ENCODE results near the gene FRA10AC1.

FRA10AC1 gene, protein sequence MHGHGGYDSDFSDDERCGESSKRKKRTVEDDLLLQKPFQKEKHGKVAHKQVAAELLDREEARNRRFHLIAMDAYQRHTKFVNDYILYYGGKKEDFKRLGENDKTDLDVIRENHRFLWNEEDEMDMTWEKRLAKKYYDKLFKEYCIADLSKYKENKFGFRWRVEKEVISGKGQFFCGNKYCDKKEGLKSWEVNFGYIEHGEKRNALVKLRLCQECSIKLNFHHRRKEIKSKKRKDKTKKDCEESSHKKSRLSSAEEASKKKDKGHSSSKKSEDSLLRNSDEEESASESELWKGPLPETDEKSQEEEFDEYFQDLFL

DNA sequence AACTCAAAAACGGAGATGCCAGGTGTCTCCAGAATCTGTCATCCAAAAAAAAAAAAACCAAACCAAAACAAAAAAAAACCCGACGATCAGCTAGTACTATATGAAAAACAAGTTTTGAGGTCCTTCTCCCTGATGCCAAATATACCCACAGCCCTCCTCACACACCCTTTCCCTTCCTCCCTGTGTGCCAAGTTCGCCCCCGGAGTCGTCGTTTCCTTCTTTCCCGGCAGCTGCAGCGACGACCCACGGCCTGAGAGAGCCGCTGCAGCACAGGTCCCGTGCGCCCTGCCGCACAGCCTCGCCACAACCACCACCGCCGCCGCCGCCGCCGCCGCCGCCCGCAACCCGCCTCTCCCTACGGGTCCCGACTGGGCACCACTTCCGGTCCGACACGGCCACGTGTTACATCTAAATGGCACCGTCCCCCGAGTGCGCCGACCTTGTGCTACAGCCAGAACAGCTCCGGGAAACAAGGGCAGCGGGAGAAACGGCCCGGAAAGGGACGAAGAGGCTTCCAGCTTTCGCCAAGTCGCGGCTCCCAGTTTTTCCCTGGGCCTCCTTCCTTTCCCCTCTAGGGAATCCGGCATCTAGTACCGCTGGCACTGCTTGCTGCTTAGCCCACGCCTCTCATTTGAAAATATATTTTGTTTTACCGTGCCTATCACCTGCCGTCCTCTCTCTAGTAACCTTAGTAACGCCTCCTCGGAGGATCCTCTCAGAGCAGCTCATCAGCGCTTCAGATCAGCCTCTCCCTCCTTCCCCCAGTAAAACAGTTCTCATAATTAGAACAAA lies at the start of gene FRA10AC1:
Gene FRA10AC1 (minus strand): TSS at position 383 of the 792 bp plus-strand sequence. CDS start 2,486 bp downstream, outside the sequence.
- peak within 1 kb of the TSS; percentile 78 for H3K4me3 ChIP-seq (replicated peaks; ENCODE audit: low read depth, low read length)
- TF ChIP-seq, protein P1, sequence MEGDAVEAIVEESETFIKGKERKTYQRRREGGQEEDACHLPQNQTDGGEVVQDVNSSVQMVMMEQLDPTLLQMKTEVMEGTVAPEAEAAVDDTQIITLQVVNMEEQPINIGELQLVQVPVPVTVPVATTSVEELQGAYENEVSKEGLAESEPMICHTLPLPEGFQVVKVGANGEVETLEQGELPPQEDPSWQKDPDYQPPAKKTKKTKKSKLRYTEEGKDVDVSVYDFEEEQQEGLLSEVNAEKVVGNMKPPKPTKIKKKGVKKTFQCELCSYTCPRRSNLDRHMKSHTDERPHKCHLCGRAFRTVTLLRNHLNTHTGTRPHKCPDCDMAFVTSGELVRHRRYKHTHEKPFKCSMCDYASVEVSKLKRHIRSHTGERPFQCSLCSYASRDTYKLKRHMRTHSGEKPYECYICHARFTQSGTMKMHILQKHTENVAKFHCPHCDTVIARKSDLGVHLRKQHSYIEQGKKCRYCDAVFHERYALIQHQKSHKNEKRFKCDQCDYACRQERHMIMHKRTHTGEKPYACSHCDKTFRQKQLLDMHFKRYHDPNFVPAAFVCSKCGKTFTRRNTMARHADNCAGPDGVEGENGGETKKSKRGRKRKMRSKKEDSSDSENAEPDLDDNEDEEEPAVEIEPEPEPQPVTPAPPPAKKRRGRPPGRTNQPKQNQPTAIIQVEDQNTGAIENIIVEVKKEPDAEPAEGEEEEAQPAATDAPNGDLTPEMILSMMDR (IDR thresholded peaks at IDR 0.05; ENCODE audit: low read depth, low read length, missing control alignments) = peak; percentile 19
- DNase-seq (ENCODE audit: extremely low read depth, low read depth) = peak; percentile 68

DNA sequence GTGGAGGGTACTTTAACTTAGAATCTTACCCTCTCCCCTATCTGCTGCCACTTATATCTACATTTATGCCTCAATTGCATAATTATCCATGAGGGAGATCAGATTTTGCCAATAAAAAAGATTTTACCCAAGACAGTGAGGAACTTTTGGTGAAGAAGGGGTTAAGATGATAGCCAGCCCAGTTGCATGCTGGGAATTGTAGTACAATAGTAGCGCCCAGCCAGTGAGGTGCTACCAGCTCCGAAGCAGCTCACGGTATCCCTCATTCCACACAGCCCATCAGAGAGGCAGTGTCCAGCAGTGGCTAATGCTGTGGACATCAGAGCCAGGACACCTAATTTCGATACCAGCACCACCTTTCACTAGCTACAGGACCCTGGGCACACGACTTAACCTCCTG lies 49.4 kb upstream of the FRA10AC1 start:
- no peak overlapping the region for H3K4me3 ChIP-seq (replicated peaks; ENCODE audit: low read depth, low read length)
- TF ChIP-seq, protein P1 (IDR thresholded peaks at IDR 0.05; ENCODE audit: low read depth, low read length, missing control alignments) = no peak
- DNase-seq (ENCODE audit: extremely low read depth, low read depth) = no peak

DNA sequence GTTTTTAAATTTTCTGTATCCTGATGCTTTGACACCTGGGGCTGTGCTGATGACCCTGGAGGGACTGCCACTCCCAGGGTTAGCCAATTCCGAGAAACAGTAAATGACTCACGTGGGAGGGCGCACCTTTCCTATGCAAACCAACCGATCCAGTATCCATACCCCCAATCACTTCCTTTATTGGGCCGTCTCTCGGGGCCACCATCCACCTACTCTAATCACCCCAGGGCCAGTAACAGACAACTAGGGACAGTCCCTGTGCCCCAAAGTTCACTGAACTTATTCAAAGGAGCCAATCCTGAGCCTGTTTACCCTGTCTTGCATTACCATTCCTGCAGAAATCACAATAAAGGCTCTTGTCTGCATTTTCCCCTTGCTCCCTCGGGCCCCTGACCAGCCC lies 48.7 kb upstream of the FRA10AC1 start:
- TF ChIP-seq, protein P1 (IDR thresholded peaks at IDR 0.05; ENCODE audit: low read depth, low read length, missing control alignments) = no peak
- no peak overlapping the region for H3K4me3 ChIP-seq (replicated peaks; ENCODE audit: low read depth, low read length)
- DNase-seq (ENCODE audit: extremely low read depth, low read depth) = no peak

DNA sequence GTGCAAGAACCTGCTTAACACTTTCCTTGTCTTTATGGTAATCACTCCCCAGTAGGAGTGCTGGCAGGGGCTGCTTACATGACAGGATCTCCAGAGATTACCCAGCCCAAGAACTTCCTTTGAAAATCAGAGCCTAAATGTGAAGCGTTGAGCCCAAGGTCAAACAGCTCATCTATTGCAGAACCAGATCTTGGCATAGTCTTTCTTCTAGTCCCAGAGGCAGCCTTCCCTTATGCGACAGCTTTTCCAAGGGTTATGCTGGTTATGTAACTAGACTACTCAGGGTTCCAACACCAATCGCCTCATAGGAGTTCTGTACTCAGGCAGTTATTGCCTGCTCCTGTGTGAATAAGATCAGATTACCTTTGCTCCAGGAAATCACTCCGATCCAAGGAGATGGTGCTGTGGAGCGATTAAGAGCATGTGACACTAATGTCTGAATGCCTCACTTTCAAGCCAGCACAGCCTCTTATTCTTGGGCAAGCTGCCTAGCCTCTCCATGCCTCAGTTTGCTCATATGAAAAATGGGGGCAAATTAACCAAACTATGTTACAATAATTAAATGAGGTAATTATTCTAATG lies 46.9 kb upstream of the FRA10AC1 start:
- no peak for DNase-seq (ENCODE audit: extremely low read depth, low read depth)
- TF ChIP-seq, protein P1 (IDR thresholded peaks at IDR 0.05; ENCODE audit: low read depth, low read length, missing control alignments) = no peak
- H3K4me3 ChIP-seq (replicated peaks; ENCODE audit: low read depth, low read length) = no peak overlapping the region

DNA sequence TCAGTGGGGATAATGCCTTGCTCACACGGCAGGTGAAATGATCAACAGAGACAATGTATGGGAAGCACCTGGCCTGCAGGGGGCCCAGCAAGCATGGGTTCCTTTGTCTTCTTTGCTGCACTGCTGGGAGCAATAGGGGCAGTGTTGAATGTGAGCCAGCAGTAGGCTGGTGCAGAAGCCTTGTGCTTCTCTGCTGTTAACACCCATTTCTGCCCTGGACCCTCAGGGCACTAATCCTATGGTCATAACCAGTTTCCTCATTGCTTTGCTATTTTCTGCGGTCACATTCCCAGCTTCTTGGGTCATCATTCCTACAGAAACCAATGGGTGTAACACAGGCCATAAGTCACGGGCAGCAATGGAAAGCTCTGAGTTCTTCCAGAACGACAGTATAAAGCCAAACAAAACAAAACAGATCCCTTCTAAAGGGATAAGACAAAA lies 44.5 kb upstream of the FRA10AC1 start:
- TF ChIP-seq, protein P1 (IDR thresholded peaks at IDR 0.05; ENCODE audit: low read depth, low read length, missing control alignments) = peak; percentile 51
- H3K4me3 ChIP-seq (replicated peaks; ENCODE audit: low read depth, low read length) = no peak overlapping the region
- peak; percentile 95 for DNase-seq (ENCODE audit: extremely low read depth, low read depth)

DNA sequence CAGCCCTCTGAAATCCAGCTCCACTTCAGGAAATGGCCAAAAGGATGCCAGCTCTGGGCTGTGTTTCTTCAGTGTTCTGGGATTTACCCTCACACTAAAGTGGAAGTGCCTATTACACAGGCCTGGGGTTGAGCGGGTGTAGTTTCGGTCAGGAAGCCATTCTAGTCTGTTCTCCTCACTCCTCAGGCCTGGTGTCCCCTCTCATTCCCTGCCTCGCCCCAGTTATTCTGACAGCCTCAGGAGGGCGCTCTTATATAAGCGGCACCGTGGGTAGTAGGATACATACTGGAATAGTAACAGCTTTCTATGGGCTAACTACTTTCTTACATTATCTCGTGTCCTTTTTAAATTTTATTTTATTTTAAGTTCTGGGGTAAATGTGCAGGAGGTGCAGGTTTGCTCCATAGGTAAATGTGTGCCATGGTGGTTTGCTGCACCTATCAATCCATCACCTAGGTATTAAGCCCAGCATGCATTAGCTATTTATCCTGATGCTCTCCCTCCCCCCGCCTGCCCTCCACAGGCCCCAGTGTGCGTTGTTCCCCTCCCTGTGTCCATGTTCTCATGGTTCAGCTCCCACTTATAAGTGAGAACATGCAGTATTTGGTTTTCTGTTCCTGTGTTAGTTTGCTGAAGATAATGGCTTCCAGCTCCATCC lies 43.1 kb upstream of the FRA10AC1 start:
- H3K4me3 ChIP-seq (replicated peaks; ENCODE audit: low read depth, low read length) = no peak overlapping the region
- TF ChIP-seq, protein P1 (IDR thresholded peaks at IDR 0.05; ENCODE audit: low read depth, low read length, missing control alignments) = peak; percentile 57
- no peak for DNase-seq (ENCODE audit: extremely low read depth, low read depth)

Measured in HFF-Myc (cell line).